Measurements from ENCODE around the gene OR7A17. TPM values are rescaled to one million over a fixed set of nuclear protein-coding genes. Genes with fewer than 3 reads are reported as not detected.

OR7A17 gene
- total RNA-seq, 1 experiment from 2014 or later: not detected

GRCh38 chr19:14835011-14835410 lies 50.9 kb downstream of the OR7A17 start, which contains the start of the genes OR7A5 and OR7C1:
Gene OR7A5 (minus strand): TSS chr19:14835185. CDS start chr19:14828241, 6,944 bp downstream.
Gene OR7C1 (minus strand): TSS chr19:14835185. CDS start chr19:14800136, 35,049 bp downstream.
- Histone ChIP-seq H3K27ac (ENCODE audit: low read length) (no peak within 1 kb of the TSS), H3K4me3 (ENCODE audit: low read depth in 2 of 2, low read length in 2 of 2) (no peak within 1 kb of the TSS), H3K9me3 (ENCODE audit: control insufficient read depth, insufficient read depth, low read depth, low read length) (no peaks in the 10 kb centered on the region), H3K4me1 (ENCODE audit: control insufficient read depth, insufficient read depth, low read length) (no peaks in the 10 kb centered on the region), H3K36me3 (ENCODE audit: control insufficient read depth, insufficient read depth, low read length) (no peaks in the 10 kb centered on the region), H3K27me3 (ENCODE audit: control insufficient read depth, insufficient read depth, low read length) (peaks cover 2% of the 10 kb centered on the region; the same call in 1 of the 2 replicates)
- no TSS peak for BruUV-seq (replicated peaks)
- POLR2A ChIA-PET: no interaction called here
- TF ChIP-seq REST (IDR thresholded peaks at IDR 0.05; ENCODE audit: insufficient read depth in 1 of 2, low read depth in 2 of 2, low read length in 1 of 2) (no peak), POLR2AphosphoS5 (IDR thresholded peaks at IDR 0.05; ENCODE audit: low read depth, low read length) (no peak), CTCF (IDR thresholded peaks at IDR 0.05) (no peak), SIN3A (IDR thresholded peaks at IDR 0.05; ENCODE audit: borderline replicate concordance, insufficient read depth, low read depth, low read length) (no peak), TCF7L2 (IDR thresholded peaks at IDR 0.05; ENCODE audit: low read depth, low read length) (no peak)
- in situ Hi-C loops (cut with HindIII; ENCODE audit: low pct_unique_long_range_greater_than_20kb, low sequenced_read_pairs): no loop called here
- ATAC-seq (no peak), DNase-seq (ENCODE audit: low read depth, low spot score) (no peak)
- intact Hi-C loops (cut with micrococcal nuclease; ENCODE audit: unreplicated experiment): no loop called here
- CTCF ChIA-PET: no interaction called here

- Histone ChIP-seq H3K27ac (ENCODE audit: low read length) (no peak overlapping the region), H3K27me3 (ENCODE audit: control insufficient read depth, insufficient read depth, low read length) (peaks cover 7% of the 10 kb centered on the region), H3K4me1 (ENCODE audit: control insufficient read depth, insufficient read depth, low read length) (no peaks in the 10 kb centered on the region), H3K9me3 (ENCODE audit: control insufficient read depth, insufficient read depth, low read depth, low read length) (no peaks in the 10 kb centered on the region), H3K36me3 (ENCODE audit: control insufficient read depth, insufficient read depth, low read length) (no peaks in the 10 kb centered on the region), H3K4me3 (ENCODE audit: low read depth in 2 of 2, low read length in 2 of 2) (no peak overlapping the region)
- ATAC-seq (no peak), DNase-seq (ENCODE audit: low read depth, low spot score) (no peak)
- POLR2A ChIA-PET: no interaction called here
- CTCF ChIA-PET: no interaction called here
- TF ChIP-seq CTCF (IDR thresholded peaks at IDR 0.05) (no peak), TCF7L2 (IDR thresholded peaks at IDR 0.05; ENCODE audit: low read depth, low read length) (no peak), SIN3A (IDR thresholded peaks at IDR 0.05; ENCODE audit: borderline replicate concordance, insufficient read depth, low read depth, low read length) (no peak), REST (IDR thresholded peaks at IDR 0.05; ENCODE audit: insufficient read depth in 1 of 2, low read depth in 2 of 2, low read length in 1 of 2) (no peak)
- intact Hi-C loops (cut with micrococcal nuclease; ENCODE audit: unreplicated experiment): no loop called here
- in situ Hi-C loops (cut with HindIII; ENCODE audit: low pct_unique_long_range_greater_than_20kb, low sequenced_read_pairs): no loop called here
- no TSS peak for BruUV-seq (replicated peaks)
Measured at GRCh38 chr19:14830702-14831101, 55.2 kb downstream of the OR7A17 start.

Other genes starting within 250 kb of the OR7A17 start
- gene ADGRE3, start 211.3 kb downstream of the OR7A17 start, total RNA-seq (2021; ENCODE audit: unreplicated experiment): not detected
- gene ZNF333, start 196.1 kb downstream of the OR7A17 start, total RNA-seq (2021; ENCODE audit: unreplicated experiment): 9.2 TPM
- 0.21 TPM for gene ADGRE2, start 107.6 kb downstream of the OR7A17 start, total RNA-seq (2021; ENCODE audit: unreplicated experiment)
- gene OR7A5, start 50.9 kb downstream of the OR7A17 start, total RNA-seq (2021; ENCODE audit: unreplicated experiment): not detected
- gene OR7C1, start 50.9 kb downstream of the OR7A17 start, total RNA-seq (2021; ENCODE audit: unreplicated experiment): not detected
- not detected for gene OR7A10, start 37.2 kb downstream of the OR7A17 start, total RNA-seq (2021; ENCODE audit: unreplicated experiment)
- not detected for gene OR7C2, start 55.4 kb upstream of the OR7A17 start, total RNA-seq (2021; ENCODE audit: unreplicated experiment)
- gene SLC1A6, start 93.7 kb upstream of the OR7A17 start, total RNA-seq (2021; ENCODE audit: unreplicated experiment): 0.15 TPM
- gene CASP14, start 163.3 kb upstream of the OR7A17 start, total RNA-seq (2021; ENCODE audit: unreplicated experiment): not detected
- not detected for gene OR1I1, start 196.1 kb upstream of the OR7A17 start, total RNA-seq (2021; ENCODE audit: unreplicated experiment)
- gene SYDE1, start 221.3 kb upstream of the OR7A17 start, total RNA-seq (2021; ENCODE audit: unreplicated experiment): 47.7 TPM

Measured in Panc1 (cell line).